ENCODE results near the gene SLC12A8. TPM values are rescaled to one million over a fixed set of nuclear protein-coding genes. Genes with fewer than 3 reads are reported as not detected.
A peak's percentile ranks its signal among the peaks of the same experiment; 100 is the strongest.

The SLC12A8 gene
- total RNA-seq, 2 experiments from 2014 or later, result 0.36 to 0.38 TPM

DNA sequence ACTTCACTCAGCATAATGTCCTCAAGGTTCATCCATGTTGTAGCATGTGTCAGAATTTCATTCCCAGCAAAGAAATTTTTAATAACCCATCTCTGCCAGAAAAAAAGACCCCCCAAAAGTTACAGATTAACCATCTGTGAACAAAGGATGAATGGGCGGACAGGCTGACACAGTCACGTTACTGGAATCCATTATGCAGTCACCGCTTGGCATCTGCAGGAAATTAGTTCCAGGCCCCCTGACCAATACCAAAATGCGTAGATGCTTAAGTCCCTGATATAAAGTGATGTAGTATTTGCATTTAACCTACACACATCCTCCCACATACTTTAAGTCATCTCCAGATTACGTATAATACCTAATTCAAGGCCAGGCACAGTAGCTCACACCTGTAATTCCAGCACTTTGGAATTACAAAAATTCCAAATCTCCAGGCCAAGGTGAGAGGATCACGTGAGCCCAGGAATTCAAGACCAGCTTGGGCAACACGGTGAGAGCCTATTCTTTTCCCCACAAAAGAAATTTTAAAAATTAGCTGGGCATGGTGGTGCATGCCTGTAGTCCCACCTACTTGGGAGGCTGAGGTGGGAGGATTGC, 1.5 kb upstream of the SLC12A8 start:
- no peak for ATAC-seq (ENCODE audit: poor library complexity)
- Histone ChIP-seq H3K36me3 (ENCODE audit: insufficient read depth, low read length) (no peaks in the 10 kb centered on the region), H3K27ac (ENCODE audit: low read depth in 1 of 2, low read length in 2 of 2) (no peak overlapping the region), H3K27me3 (ENCODE audit: control insufficient read depth in 1 of 2, insufficient read depth in 2 of 2, low read length in 2 of 2) (peaks cover 19 to 45% of the 10 kb centered on the region in 2 experiments), H3K4me1 (ENCODE audit: insufficient read depth, low read length) (peaks cover 12% of the 10 kb centered on the region), H3K4me3 (ENCODE audit: low read length) (no peak overlapping the region), H3K9me3 (ENCODE audit: control insufficient read depth in 1 of 2, insufficient read depth in 1 of 2, low read length in 2 of 2) (peaks cover 0 to 7% of the 10 kb centered on the region in 2 experiments)
- H3K4me1 Mint-ChIP-seq (ENCODE audit: low read depth), result peaks cover 14% of the 10 kb centered on the region
- TF ChIP-seq, protein P1, sequence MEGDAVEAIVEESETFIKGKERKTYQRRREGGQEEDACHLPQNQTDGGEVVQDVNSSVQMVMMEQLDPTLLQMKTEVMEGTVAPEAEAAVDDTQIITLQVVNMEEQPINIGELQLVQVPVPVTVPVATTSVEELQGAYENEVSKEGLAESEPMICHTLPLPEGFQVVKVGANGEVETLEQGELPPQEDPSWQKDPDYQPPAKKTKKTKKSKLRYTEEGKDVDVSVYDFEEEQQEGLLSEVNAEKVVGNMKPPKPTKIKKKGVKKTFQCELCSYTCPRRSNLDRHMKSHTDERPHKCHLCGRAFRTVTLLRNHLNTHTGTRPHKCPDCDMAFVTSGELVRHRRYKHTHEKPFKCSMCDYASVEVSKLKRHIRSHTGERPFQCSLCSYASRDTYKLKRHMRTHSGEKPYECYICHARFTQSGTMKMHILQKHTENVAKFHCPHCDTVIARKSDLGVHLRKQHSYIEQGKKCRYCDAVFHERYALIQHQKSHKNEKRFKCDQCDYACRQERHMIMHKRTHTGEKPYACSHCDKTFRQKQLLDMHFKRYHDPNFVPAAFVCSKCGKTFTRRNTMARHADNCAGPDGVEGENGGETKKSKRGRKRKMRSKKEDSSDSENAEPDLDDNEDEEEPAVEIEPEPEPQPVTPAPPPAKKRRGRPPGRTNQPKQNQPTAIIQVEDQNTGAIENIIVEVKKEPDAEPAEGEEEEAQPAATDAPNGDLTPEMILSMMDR (IDR thresholded peaks at IDR 0.05), result no peak
- intact Hi-C loops (cut with DNase I, micrococcal nuclease), result no loop called here
- peaks cover 53% of the 10 kb centered on the region for H3K27me3 Mint-ChIP-seq
- ChIA-PET CTCF (no interaction called here), POLR2A (no interaction called here)
- no peak overlapping the region for H3K27ac Mint-ChIP-seq
- H3K4me3 Mint-ChIP-seq, result no peak overlapping the region
- no peaks in the 10 kb centered on the region for H3K9me3 Mint-ChIP-seq
- H3K36me3 Mint-ChIP-seq (ENCODE audit: low read depth), result no peaks in the 10 kb centered on the region
- DNase-seq, result no peak

DNA sequence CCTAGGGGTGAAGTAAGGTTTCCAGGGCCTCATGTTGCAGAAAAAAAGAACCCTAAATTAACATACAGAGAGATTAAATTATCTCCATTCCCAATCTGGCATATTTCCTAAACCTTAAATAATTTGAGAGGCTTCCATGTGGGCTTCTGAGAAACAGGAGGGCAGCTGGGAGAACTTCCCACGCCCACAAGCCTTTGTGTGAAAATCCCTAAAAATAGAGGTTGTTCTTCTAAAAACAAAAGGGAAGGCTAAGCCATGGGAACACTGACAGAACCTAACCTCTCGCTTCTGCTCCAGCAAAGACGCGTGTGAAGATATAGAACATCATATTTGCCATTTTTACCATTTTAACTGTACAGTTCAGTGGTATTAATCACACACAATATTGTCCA, 812 bp upstream of the SLC12A8 start:
- POLR2A ChIA-PET, result no interaction called here
- Mint-ChIP-seq H3K4me1 (ENCODE audit: low read depth) (peaks cover 14% of the 10 kb centered on the region), H3K27me3 (peaks cover 59% of the 10 kb centered on the region), H3K36me3 (ENCODE audit: low read depth) (no peaks in the 10 kb centered on the region), H3K27ac (no peak overlapping the region), H3K9me3 (no peaks in the 10 kb centered on the region), H3K4me3 (no peak overlapping the region)
- intact Hi-C loops (cut with DNase I, micrococcal nuclease), result no loop called here
- ATAC-seq (ENCODE audit: poor library complexity) (no peak), DNase-seq (no peak)
- CTCF ChIA-PET, result no interaction called here
- Histone ChIP-seq H3K4me3 (ENCODE audit: low read length) (no peak overlapping the region), H3K27me3 (ENCODE audit: control insufficient read depth in 1 of 2, insufficient read depth in 2 of 2, low read length in 2 of 2) (peaks cover 19 to 45% of the 10 kb centered on the region in 2 experiments), H3K36me3 (ENCODE audit: insufficient read depth, low read length) (no peaks in the 10 kb centered on the region), H3K4me1 (ENCODE audit: insufficient read depth, low read length) (peaks cover 12% of the 10 kb centered on the region), H3K27ac (ENCODE audit: low read depth in 1 of 2, low read length in 2 of 2) (no peak overlapping the region), H3K9me3 (ENCODE audit: control insufficient read depth in 1 of 2, insufficient read depth in 1 of 2, low read length in 2 of 2) (peaks cover 0 to 7% of the 10 kb centered on the region in 2 experiments)
- TF ChIP-seq, protein P1 (IDR thresholded peaks at IDR 0.05), result no peak

DNA sequence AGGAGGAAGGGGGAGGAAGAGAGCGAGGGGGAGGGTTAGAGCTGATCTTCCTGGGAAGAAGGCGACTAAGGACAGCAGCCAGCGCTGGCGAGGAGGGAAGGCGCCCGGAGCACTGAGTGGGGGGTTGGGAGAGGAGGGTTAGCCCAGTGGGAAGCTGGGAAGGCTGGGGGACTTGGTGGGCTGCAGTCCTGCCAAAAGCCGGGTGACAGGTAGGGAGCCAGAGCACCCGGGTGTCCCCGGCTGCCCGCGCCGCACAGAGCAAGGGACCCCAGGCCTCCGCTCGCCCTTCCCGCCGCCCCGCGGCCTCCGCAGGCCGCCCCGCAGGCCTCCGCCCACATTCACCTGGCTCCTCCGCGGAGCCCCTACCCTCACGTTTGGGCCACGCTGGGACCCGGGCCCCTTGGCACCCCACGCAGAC, 448 bp downstream of the SLC12A8 start:
- Mint-ChIP-seq H3K9me3 (no peaks in the 10 kb centered on the region), H3K4me3 (peak overlapping the region; percentile 54), H3K27ac (no peak overlapping the region), H3K4me1 (ENCODE audit: low read depth) (peaks cover 14% of the 10 kb centered on the region), H3K27me3 (peaks cover 66% of the 10 kb centered on the region), H3K36me3 (ENCODE audit: low read depth) (no peaks in the 10 kb centered on the region)
- ChIA-PET CTCF (no interaction called here), POLR2A (no interaction called here)
- TF ChIP-seq, protein P1 (IDR thresholded peaks at IDR 0.05), result no peak
- Histone ChIP-seq H3K36me3 (ENCODE audit: insufficient read depth, low read length) (no peaks in the 10 kb centered on the region), H3K4me1 (ENCODE audit: insufficient read depth, low read length) (peaks cover 12% of the 10 kb centered on the region), H3K9me3 (ENCODE audit: control insufficient read depth in 1 of 2, insufficient read depth in 1 of 2, low read length in 2 of 2) (peaks cover 0 to 7% of the 10 kb centered on the region in 2 experiments), H3K4me3 (ENCODE audit: low read length) (no peak overlapping the region), H3K27me3 (ENCODE audit: control insufficient read depth in 1 of 2, insufficient read depth in 2 of 2, low read length in 2 of 2) (peaks cover 19 to 45% of the 10 kb centered on the region in 2 experiments), H3K27ac (ENCODE audit: low read depth in 1 of 2, low read length in 2 of 2) (no peak overlapping the region)
- intact Hi-C loops (cut with DNase I, micrococcal nuclease), result no loop called here
- peak in 1 of 14 experiments; percentile 9 for DNase-seq
- ATAC-seq (ENCODE audit: poor library complexity), result no peak

All from CD4-positive, alpha-beta T cell (primary cell).